GM19452 (cell line): ENCODE measurements around the gene NFE2L3.
"Not testable (repeated sequence)": the region's sequence is repeated elsewhere in the genome, so short reads cannot be mapped to it uniquely, and the experiment has no call there.

Experiments
- ATAC-seq: cut with Tn5 transposase; IDR thresholded peaks from one replicate; pipeline ENCODE4 v1.9.1; 2021; ENCODE audit not compliant: unreplicated experiment

Gene NFE2L3

DNA sequence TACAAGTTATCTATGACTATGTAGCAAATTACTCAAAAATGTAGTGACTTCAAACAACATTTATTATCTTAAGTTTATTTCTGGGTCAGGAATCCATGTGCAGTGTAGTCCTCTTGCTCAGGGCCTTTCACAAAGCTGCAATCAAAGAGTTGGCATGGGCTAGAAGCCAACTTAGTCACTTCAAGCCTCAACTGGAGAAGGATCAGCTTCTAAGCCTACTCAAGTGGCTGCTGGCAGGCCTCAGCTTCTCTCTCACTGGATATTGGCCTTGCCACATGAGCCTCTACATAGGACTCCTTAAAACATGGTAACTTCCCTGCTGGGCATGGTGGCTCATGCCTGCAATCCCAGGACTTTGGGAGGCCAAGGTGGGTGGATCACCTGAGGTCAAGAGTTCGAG, 5.0 kb upstream of the NFE2L3 start:
- ATAC-seq = no peak

DNA sequence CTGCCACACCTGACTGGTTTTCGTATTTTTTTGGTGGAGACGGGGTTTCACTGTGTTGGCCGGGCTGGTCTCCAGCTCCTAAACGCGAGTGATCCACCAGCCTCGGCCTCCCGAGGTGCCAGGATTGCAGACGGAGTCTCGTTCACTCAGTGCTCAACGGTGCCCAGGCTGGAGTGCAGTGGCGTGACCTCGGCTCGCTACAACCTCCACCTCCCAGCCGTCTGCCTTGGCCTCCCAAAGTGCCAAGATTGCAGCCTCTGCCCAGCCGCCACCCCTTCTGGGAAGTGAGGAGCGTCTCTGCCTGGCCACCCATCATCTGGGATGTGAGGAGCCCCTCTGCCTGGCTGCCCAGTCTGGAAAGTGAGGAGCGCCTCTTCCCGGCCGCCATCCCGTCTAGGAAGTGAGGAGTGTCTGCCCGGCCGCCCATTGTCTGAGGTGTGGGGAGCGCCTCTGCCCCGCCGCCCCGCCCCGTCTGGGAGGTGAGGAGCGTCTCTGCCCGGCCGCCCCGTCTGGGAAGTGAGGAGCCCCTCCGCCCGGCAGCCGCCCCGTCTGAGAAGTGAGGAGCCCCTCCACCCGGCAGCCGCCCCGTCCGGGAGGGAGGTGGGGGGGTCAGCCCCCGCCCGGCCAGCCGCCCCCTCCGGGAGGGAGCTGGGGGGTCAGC, 4.2 kb upstream of the NFE2L3 start:
- ATAC-seq = not testable (repeated sequence)

DNA sequence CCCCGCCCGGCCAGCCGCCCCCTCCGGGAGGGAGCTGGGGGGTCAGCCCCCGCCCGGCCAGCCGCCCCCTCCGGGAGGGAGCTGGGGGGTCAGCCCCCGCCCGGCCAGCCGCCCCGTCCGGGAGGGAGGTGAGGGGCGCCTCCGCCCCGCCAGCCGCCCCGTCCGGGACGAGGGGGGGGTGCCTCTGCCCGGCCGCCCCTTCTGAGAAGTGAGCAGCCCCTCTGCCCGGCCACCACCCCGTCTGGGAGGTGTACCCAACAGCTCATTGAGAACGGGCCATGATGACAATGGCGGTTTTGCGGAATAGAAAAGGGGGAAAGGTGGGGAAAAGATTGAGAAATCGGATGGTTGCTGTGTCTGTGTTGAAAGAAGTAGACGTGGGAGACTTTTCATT, 3.7 kb upstream of the NFE2L3 start:
- ATAC-seq = not testable (repeated sequence)

DNA sequence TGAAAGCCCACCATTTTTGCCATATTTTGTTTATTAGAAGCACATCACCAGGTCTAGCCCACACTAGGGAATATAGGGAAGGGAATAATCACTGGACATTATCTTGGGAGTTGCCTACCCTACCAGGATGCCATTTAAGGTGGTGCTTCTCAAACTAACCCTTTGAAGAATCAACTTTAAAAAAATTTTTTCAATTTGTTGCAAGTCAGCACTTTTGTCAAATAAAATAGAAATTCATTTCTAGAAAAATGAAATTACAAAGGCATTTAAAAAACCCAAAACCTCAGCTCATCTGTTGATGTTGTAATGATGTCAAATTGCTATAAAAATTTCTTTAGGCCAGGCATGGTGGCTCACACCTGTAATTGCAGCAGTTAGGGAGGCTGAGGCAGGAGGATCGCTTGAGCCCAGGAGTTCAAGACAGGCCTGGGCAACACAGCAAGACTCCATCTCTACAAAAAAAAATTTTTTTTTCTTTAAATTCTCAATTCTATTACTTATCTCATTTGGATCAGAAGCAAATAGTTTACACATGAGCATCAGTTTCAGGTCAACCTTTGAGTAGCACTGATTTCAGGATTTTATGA, 2.5 kb upstream of the NFE2L3 start:
- ATAC-seq = no peak

DNA sequence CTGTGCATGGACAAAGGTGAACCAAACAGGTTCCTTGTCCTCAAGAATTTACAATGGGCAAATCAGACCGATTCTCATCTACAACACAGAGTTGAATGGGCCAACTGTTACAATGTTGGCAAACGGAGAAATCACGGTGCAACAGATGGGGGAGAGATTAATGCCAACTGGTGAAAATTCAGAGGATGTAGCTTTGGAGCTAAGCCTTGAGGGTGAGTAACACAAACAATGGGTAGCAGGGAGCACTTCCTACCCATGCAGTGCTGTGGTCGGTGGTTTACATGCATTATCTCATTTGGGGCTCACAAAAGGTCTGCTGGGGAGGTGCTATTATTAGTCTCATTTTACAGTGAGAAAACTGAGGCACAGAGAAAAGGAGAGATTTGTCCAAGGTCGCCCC, 902 bp upstream of the NFE2L3 start:
- ATAC-seq = no peak

DNA sequence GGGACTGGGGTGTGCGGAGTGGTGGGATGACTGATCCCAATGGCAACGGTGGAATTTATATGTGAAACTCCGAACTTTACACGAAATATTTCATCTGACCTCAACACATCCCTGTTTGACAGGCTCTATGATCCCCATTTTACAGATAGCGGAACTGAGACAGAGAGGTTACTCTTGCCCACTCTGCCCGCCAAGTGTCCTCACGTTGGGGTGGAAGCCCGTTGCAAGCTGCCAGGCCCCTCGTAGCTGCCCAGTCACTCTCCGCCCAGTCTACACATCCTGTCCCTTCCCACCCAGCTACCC, 397 bp upstream of the NFE2L3 start:
- ATAC-seq = no peak

DNA sequence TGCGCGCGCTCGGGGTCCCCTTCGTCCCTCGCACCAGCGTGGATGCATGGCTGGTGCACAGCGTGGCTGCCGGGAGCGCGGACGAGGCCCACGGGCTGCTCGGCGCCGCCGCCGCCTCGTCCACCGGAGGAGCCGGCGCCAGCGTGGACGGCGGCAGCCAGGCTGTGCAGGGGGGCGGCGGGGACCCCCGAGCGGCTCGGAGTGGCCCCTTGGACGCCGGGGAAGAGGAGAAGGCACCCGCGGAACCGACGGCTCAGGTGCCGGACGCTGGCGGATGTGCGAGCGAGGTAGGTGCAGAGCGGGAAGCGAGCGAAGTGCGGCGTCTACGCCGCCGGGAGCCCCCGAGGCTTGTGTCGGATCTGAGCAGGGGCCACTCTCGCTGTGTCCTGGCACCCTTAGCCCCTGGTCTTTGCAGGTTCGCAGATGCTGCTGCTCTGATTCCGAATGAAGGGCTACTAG, 813 bp downstream of the NFE2L3 start:
- ATAC-seq = peak; percentile 24

DNA sequence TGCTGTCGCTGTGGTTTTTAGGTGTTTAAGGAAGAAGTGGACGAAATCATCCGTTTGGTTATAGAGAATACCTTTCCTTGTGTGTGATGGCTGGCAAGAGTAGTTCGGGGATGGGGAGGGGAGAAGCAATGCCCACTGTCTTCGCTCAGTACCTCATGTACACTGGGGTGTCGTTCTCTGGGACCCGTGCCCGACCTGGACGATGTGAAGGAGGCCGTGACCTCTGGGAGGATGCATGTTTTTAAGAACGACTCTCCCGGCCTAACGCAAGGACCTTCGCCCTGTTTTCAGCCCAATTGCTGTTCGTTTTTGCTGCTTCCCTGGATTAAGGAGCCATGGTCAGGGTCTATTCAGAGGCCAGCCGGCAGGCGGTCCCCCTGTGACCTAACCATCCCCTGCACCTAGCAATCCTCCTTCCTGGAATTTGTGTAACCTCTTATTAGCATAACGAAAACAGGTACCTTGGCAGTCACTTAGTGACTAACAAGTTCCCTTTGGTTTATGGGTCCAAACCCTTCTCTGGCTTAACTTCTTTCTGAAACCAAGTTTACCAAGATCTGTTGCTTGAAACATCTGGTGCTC, 1.3 kb downstream of the NFE2L3 start:
- no peak for ATAC-seq

DNA sequence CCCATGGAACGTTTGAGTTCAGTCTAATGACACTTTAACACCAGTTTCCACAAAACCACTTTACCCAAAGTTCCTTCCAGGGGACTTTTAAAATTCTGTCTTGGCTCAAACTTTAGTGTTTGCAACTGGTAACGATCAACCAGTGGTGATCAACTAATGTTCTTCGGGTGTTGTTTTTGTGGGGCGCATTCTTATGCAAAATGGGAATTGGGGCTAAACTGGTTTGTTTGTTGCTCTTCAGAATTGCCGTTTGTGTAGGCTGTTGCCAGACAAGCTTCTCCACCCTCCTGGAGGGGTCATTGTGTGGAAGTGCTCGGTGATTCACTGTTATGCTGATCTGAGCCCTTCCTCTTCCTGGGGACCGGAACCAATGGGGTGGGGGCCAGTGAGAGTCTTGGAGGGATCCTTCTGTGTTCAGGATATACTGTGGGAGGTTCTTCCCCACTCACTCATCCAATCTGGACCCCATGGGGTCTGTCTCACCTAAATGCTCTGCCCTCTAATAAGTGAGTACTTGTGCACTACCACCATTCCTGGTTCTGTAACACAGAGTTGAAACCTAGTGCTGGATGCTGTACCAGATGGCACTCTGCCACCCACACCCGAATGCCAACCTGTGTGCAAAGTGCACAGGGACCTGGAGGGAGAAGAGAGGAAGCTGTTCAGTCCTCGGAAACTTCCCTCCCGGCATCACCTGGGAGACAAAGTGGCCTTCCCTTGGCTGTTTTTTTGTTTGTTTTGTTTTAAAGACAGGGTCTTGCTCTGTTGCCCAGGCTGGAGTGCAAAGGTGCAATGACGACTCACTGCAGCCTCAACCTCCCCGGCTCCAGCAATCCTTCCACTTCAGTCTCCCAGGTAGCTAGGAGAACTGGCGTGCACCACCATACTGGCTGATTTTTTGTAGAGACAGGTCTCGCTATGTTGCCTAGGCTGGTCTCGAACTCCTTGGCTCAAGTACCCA, 2.1 kb downstream of the NFE2L3 start:
- ATAC-seq = no peak

DNA sequence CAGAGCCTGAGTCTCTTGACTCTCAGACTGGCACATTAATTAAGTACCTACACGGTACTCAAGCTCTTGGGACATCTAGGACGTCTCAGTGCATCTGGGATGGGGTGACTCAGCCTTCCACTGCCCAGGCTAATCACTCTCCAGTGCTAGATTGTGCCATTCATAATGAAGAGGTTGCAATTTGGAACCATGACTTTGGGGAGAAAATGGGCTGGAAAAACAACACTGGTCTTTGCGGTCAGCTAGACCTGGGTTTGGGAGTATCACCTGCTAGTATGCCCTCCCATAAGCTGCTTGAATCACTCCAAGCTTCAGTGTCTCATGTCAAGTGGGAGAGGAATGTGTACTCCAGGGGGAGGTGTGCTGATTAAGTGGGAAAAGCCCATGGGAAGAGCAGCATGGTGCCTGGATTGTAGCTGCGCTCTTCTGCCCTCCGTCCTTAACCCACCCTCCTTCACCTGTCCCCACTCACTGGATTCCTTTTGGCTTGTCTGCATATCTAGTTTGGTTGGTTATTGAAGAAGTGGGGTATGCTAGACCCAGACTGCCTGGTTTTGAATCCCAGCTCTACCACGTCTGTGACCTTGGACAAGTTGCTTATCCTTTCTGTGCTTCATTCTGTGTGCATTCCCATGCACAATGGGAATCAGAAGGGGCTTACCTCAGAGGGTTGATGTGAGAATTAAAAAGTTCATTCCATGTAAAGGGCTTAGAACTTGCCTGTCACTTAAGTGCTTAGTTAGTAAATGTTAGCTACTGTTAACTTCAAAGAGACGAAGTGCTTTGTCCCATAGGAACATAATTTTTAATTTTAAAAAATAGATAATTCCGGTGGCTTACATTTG, 3.8 kb downstream of the NFE2L3 start:
- no peak for ATAC-seq

DNA sequence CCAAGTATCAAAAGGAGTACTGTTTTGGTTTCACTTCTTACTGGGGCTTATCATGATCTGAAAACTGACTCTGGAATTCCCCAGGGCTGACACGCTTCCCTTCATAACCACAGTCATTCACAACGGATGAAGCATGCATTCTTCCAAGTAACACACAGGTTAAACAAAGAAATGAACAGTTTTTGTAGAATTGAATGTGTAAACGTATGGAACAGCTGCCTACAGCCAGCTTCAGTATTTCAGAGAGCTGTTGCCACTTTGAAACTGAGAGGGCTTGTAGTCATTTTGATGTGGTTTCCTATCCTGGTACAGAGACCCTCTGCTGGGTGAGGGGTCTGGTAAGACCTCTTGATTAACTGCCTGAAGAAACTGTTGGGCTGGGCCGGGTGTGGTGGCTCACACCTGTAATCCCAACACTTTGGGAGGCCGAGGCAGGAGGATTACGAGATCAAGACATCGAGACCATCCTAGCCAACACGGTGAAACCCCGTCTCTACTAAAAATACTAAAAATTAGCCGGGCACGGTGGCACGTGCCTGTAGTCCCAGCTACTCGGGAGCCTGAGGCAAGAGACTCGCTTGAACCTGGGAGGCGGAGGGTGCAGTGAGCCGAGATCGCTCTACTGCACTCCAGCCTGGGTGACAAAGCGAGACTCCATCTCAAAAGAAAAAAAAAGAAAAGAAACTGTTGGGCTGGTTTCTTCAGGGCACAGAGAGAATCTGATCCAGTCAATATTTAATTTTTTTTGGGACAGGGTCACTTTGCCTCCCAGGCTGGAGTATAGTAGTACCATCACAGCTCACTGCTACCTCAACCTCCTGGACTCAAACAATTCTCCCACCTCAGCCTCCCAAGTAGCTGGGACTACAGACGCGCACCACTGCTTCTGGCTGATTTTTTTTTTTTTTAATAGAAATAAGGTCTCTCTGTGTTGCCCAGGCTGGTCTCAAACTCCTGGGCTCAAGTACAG, 4.7 kb downstream of the NFE2L3 start:
- ATAC-seq = peak; percentile 24

DNA sequence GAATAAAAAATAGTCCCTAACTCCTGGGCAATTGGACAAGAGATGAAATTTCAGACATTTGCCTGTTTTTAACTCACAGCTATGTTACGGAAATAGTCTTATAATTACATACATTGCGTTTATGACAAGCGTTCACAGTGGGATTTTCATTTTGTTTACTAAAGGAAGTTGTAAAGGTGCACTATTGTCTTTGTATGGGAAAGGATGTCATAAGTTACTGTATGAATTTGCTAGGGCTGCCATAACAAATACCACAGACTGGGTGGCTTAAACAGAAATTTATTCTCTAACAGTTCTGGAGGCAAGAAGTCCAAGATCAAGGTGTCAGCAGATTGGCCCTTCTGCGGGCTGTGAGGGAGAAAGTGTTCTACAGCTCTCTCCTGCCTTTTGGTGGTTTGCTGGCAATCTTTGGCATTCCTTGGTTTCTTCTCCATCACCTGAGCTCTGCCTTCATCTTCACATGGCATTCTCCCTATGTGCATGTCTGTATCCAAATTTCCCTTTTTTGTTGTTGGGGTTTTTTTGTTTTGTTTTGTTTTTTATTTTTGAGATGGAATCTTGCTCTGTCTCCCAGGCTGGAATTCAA, 5.6 kb downstream of the NFE2L3 start:
- no peak for ATAC-seq

DNA sequence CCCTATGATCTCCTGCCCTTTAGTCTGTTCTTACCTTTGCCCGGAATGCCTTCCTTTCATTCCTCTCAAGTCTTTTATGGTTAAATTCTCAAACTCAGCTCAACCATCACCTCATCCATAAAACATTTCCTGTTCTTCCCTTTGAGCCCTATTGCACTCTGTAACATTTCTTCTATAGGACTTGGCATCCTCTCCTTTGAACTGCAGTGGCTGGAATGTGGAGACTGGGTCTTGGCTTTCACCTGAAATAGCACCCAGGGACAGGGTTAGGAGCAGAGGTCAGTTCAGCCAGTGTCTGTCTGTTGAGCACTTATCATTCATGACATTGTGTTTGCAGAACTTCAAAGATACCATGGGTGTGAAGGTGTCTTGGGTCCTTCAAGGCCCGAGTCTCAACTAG, 7.2 kb downstream of the NFE2L3 start:
- ATAC-seq = no peak

DNA sequence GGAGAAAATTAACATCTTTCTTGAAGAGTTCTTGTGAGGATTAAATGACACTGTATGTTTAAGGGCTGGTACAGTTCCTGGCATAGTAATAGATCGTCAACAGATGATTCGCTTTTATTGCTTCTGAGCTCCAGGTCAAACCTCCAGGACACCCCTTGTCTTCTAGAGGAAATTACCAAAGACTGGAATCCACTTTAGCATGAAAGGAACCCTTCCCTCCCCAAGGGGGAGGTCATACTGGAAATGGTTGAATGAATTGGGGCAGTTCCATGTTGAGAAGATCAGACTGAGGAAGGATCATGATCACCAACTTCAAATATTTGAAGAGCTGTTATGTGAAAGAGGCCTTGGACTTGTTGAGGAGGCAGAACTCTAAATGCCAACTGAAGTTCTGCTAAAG, 8.9 kb downstream of the NFE2L3 start:
- ATAC-seq = no peak

DNA sequence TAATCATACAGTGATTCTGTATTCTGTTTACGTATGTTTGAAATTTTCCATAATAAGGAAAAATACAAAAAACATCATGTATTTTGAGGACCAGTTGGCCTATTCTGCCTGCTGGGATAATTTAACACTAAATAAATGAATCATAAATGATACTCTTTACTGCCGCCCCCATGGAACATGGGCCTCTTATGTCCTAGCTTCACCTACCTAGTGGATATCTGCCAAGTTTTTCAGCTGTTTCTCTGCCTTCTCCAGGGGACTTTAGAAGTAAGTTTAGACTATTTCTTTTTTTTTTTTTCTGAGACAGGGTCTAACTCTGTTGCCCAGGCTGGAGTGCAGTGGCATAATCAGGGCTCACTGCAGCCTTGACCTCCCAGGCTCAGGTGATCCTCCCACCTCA, 10.4 kb downstream of the NFE2L3 start:
- no peak for ATAC-seq

DNA sequence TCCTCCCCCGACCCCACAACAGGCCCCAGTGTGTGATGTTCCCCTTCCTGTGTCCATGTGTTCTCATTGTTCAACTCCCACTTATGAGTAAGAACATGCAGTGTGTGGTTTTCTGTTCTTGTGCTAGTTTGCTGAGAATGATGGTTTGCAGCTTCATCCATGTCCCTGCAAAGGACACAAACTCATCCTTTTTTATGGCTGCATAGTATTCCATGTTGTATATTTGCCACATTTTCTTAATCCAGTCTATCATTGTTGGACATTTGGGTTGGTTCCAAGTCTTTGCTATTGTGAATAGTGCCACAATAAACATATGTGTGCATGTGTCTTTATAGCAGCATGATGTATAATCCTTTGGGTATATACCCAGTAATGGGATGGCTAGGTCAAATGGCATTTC, 11.8 kb downstream of the NFE2L3 start:
- not testable (repeated sequence) for ATAC-seq

DNA sequence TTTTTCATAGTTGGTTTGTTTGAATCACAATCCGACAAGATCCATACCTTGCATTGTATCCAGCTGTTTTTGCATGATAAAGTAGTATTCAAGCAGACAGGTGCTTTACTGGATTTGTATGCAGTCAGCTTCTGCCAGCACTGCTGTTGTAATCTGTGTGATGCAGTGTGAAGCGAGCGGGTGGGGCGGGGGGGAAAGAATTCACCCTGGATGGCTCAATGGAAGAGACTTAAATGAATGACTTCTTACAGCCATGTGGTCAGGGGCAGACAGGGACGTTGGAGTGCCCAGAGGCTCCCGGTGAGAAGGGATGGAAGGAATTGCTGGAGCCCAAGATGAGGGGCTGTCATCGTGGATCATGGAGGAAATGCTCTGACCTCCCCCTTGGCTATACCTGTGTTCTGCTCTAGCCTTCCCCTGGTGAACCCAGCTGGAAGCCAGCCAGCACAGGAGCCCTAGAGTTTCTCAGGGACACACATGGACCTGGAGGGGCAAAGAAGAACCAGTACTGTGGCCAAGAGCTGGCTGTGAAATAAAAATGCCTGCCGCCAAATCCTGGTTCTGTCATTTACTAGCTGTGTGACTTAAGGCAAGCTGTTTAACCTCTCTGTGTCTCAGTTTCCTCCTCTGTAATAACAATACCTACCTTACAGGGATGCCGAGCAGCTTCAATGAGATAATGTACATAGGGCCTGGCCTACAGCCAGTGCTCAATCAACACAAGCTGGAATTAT, 14.1 kb downstream of the NFE2L3 start:
- no peak for ATAC-seq

DNA sequence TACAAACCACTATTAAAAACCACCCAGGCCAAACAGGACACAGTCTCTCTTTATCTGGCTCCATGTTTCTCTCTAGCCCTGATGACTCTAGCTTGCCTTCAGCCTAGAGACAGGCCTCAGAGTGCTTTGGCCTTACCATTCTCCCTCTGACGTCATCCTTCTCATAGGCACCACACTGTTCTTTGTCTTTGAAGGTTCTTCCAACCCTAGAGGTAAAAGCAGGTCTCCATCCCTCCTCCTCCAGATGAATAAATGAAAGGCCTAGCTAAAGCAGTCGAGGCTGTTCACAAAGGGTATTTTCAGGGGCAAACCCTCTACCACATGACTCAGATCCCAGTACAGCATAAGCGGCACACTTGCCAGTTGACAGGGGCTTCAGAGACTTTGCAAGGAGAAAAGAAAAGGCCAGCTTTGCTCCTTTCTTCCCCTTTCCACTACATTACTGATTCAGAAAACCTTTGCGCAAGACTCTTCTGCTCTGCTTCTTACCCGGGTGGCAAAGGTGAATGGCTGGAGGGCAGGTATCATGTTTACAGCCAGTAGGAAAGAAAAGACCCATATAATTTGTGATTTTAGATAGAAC, 14.8 kb downstream of the NFE2L3 start:
- ATAC-seq = peak; percentile 14
